Osteoblast (primary cell): ENCODE results near the gene NCK2. TPM values are rescaled to one million over a fixed set of nuclear protein-coding genes. Genes with fewer than 3 reads are reported as not detected.

Experiments
- DNase-seq: peaks from one replicate; pipeline ENCODE4 v3.0.0; 2011; ENCODE audit warnings: low spot score, mixed read lengths; ENCODE audit not compliant: insufficient read length; ENCODE audit errors: missing footprints
- H2AFZ ChIP-seq: 2 replicates; pipeline ENCODE4 v1.6.0; 2011; ENCODE audit warnings: mild to moderate bottlenecking, low read length
- H3K27ac ChIP-seq: 2 replicates; pipeline ENCODE4 v1.5.1; 2011; ENCODE audit warnings: mild to moderate bottlenecking, low read depth, low read length, moderate library complexity
- H3K27me3 ChIP-seq: 2 replicates; pipeline ENCODE4 v1.6.0; 2012; ENCODE audit warnings: mild to moderate bottlenecking, control low read depth, inconsistent platforms, low read length, moderate library complexity; ENCODE audit not compliant: insufficient read depth
- H3K36me3 ChIP-seq: 2 replicates; pipeline ENCODE4 v1.5.1; 2011; ENCODE audit warnings: mild to moderate bottlenecking, low read length, control low read depth, moderate library complexity; ENCODE audit not compliant: insufficient read depth
- H3K4me1 ChIP-seq: 2 replicates; pipeline ENCODE4 v1.5.1; 2011; ENCODE audit warnings: mild to moderate bottlenecking, low read length, control low read depth, moderate library complexity; ENCODE audit not compliant: insufficient read depth
- H3K4me2 ChIP-seq: 2 replicates; pipeline ENCODE4 v1.6.0; 2011; ENCODE audit warnings: mild to moderate bottlenecking, low read length; ENCODE audit not compliant: insufficient read depth
- H3K4me3 ChIP-seq: fragments of 200-600 bp; sonication (generic); 3 replicates; pipeline ENCODE4 v1.5.1; 2012; ENCODE audit warnings: mild to moderate bottlenecking, low read length, inconsistent platforms; ENCODE audit not compliant: insufficient read depth
- H3K79me2 ChIP-seq: 2 replicates; pipeline ENCODE4 v1.6.0; 2012; ENCODE audit warnings: mild to moderate bottlenecking, low read length, control low read depth, inconsistent platforms; ENCODE audit not compliant: insufficient read depth
- H3K9me3 ChIP-seq: 2 replicates; pipeline ENCODE4 v1.5.1; 2011; ENCODE audit warnings: low read depth, low read length, control low read depth
- H4K20me1 ChIP-seq: 2 replicates; pipeline ENCODE4 v1.6.0; 2012; ENCODE audit warnings: mild to moderate bottlenecking, low read length, control low read depth; ENCODE audit not compliant: insufficient read depth
- total RNA-seq: library from RNA; depleted of rRNA; stranded (reverse); fragments of >200 nt; gene quantifications from 2 replicates; pipeline ENCODE4 v1.2.3, GENCODE V29; 2012
- TF ChIP-seq, protein P1 (sequence below): IDR thresholded peaks from 2 replicates; pipeline ENCODE4 v1.5.1; 2011; ENCODE audit warnings: mild to moderate bottlenecking, low read depth, low read length, moderate library complexity; ENCODE audit errors: extremely low read depth

The NCK2 gene
- total RNA-seq, 1 donor: 28.6 TPM

DNA sequence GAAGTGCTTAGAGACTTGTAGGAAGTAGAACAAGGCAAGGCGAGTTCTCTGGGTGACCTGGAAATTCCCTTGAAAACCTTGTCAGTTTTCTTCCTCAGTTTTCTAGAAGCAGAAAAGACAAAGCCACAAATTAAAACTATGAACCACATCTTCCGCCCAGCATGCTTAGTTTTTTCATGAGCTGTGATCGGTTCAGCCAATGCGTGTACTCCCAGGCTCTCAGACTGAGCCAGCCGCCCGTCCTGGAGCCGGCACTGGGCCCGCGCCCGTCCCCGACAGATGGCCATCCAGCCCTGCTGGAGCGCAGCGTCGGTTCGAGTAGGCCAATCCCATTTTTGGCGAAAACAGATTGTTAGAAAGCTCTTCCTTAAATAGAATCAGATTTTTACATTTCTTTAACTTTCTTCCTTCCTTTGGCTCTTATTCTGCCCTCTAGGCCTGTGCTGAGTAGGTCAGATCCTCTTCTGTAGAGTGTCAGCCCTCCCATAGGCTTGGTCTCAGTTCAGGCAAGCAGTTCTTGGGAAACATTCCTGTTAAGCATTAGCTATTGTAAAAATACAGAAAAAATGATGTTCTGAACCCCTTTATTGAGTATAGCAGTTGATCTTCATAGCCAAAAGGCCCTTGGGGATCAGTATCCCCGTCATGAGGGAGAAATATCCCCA is 112.5 kb downstream of the NCK2 start:
- H4K20me1 ChIP-seq: peaks cover 8% of the 10 kb centered on the region

DNA sequence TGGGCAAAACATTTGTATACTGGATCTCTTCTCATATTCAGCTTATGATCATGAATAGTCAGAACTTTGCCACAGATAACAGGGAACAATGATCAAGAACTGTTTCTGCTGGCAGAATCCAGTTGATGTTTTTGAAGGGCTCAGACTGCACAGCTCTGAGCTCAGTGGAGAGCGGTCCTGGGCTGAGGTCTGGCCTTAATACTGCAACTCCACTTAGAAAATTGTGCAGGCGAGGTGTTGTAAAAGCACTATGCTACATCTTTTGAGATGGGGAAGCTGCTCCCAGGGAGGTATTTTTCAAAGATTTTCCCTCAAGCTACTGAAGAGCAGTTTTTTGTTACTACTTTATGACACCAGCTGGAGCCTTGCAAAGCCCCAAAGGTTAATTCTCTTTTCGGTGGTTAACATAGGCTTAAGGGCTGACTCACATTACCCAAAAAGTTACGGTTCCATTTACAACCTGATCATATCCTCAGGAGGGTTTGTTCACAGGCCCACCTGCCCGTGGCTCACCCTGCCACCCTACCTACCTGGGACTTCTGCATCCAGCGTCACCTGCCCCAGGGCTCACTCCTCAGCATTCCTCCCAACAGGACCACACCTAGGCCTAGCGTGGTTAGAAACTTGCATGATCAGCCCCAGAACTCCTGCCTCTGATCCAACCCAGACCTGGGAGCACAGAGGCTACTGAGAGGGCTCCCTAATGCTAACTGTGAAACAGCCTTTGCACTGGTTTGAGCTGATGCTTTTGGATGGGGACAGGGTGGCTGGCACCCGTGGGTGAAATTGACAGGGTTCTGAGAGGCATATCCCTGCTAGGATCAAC is 114.4 kb downstream of the NCK2 start:
- H3K4me3 ChIP-seq: no peak overlapping the region
- no peaks in the 10 kb centered on the region for H3K9me3 ChIP-seq
- TF ChIP-seq, protein P1, sequence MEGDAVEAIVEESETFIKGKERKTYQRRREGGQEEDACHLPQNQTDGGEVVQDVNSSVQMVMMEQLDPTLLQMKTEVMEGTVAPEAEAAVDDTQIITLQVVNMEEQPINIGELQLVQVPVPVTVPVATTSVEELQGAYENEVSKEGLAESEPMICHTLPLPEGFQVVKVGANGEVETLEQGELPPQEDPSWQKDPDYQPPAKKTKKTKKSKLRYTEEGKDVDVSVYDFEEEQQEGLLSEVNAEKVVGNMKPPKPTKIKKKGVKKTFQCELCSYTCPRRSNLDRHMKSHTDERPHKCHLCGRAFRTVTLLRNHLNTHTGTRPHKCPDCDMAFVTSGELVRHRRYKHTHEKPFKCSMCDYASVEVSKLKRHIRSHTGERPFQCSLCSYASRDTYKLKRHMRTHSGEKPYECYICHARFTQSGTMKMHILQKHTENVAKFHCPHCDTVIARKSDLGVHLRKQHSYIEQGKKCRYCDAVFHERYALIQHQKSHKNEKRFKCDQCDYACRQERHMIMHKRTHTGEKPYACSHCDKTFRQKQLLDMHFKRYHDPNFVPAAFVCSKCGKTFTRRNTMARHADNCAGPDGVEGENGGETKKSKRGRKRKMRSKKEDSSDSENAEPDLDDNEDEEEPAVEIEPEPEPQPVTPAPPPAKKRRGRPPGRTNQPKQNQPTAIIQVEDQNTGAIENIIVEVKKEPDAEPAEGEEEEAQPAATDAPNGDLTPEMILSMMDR: no peak
- peaks cover 4% of the 10 kb centered on the region for H3K4me1 ChIP-seq
- peaks cover 5% of the 10 kb centered on the region for H4K20me1 ChIP-seq
- no peak overlapping the region for H2AFZ ChIP-seq
- DNase-seq: no peak
- no peaks in the 10 kb centered on the region for H3K36me3 ChIP-seq
- no peaks in the 10 kb centered on the region for H3K79me2 ChIP-seq
- H3K27me3 ChIP-seq: no peaks in the 10 kb centered on the region
- H3K27ac ChIP-seq: no peak overlapping the region
- H3K4me2 ChIP-seq: no peak overlapping the region

More for the DNA sequence above, 112.5 kb downstream of the NCK2 start:
- H3K4me2 ChIP-seq: no peak overlapping the region
- no peak overlapping the region for H3K4me3 ChIP-seq
- no peak for DNase-seq
- H3K4me1 ChIP-seq: peaks cover 4% of the 10 kb centered on the region
- no peaks in the 10 kb centered on the region for H3K36me3 ChIP-seq
- TF ChIP-seq, protein P1: no peak
- no peak overlapping the region for H3K27ac ChIP-seq
- peaks cover 7% of the 10 kb centered on the region for H3K79me2 ChIP-seq
- H3K27me3 ChIP-seq: no peaks in the 10 kb centered on the region
- H3K9me3 ChIP-seq: no peaks in the 10 kb centered on the region
- no peak overlapping the region for H2AFZ ChIP-seq

DNA sequence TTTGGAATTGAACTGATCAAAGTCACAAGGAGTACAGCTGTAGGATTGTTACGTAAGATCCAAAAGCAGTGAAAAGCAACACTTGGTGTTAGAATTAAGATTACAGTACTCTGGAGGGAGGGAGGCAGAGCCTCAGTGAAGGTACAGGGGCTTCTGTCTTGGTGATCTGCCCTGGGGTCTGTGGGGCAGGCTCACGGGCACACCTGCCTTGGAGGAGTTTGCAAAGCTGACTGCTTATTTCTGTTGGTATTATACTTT is 114.9 kb downstream of the NCK2 start:
- TF ChIP-seq, protein P1: no peak
- Histone ChIP-seq H3K27ac (no peak overlapping the region), H3K27me3 (no peaks in the 10 kb centered on the region), H4K20me1 (peaks cover 5% of the 10 kb centered on the region), H3K4me1 (peaks cover 4% of the 10 kb centered on the region), H3K79me2 (no peaks in the 10 kb centered on the region), H3K4me3 (no peak overlapping the region), H2AFZ (no peak overlapping the region), H3K4me2 (no peak overlapping the region), H3K36me3 (no peaks in the 10 kb centered on the region), H3K9me3 (no peaks in the 10 kb centered on the region)
- no peak for DNase-seq

- Histone ChIP-seq H4K20me1 (peaks cover 5% of the 10 kb centered on the region), H3K4me1 (peaks cover 6% of the 10 kb centered on the region)
Measured at GRCh38 chr2:105860567-105860966, 115.9 kb downstream of the NCK2 start.

More at GRCh38 chr2:105860567-105860966, 115.9 kb downstream of the NCK2 start:
- Histone ChIP-seq H3K4me3 (no peak overlapping the region), H3K4me2 (no peak overlapping the region), H3K27ac (no peak overlapping the region), H2AFZ (no peak overlapping the region), H3K27me3 (no peaks in the 10 kb centered on the region), H3K9me3 (no peaks in the 10 kb centered on the region), H3K36me3 (no peaks in the 10 kb centered on the region), H3K79me2 (no peaks in the 10 kb centered on the region)
- TF ChIP-seq, protein P1: no peak
- no peak for DNase-seq
